SKM-1 (cell line): ENCODE data around the gene MAPKAP1.

Source experiments
- DNase-seq: peaks from one replicate; lab custom pipeline; 2025; ENCODE audit not compliant: unreplicated experiment; lab: John Stamatoyannopoulos, UW

MAPKAP1 gene

GRCh38 chr9:125492719-125493118, 214.3 kb downstream of the MAPKAP1 start:
- no peak for DNase-seq

GRCh38 chr9:125487842-125488241, 219.2 kb downstream of the MAPKAP1 start:
- DNase-seq: no peak

- DNase-seq: no peak
Observed at GRCh38 chr9:125486576-125486975, 220.4 kb downstream of the MAPKAP1 start.

GRCh38 chr9:125486152-125486508, 220.9 kb downstream of the MAPKAP1 start:
- no peak for DNase-seq

GRCh38 chr9:125485471-125486151, 221.4 kb downstream of the MAPKAP1 start:
- DNase-seq: no peak

- DNase-seq: no peak
Observed at GRCh38 chr9:125484350-125485282, 222.4 kb downstream of the MAPKAP1 start.

- DNase-seq: no peak
Observed at GRCh38 chr9:125483697-125484096, 223.3 kb downstream of the MAPKAP1 start.

GRCh38 chr9:125479846-125480615, 227.0 kb downstream of the MAPKAP1 start:
- no peak for DNase-seq

- no peak for DNase-seq
Observed at GRCh38 chr9:125477089-125477544, 229.9 kb downstream of the MAPKAP1 start.

- no peak for DNase-seq
Observed at GRCh38 chr9:125476645-125477044, 230.4 kb downstream of the MAPKAP1 start.

GRCh38 chr9:125475385-125475784, 231.6 kb downstream of the MAPKAP1 start:
- DNase-seq: no peak

GRCh38 chr9:125472926-125473701, 233.9 kb downstream of the MAPKAP1 start:
- DNase-seq: no peak

- no peak for DNase-seq
Observed at GRCh38 chr9:125472562-125472925, 234.5 kb downstream of the MAPKAP1 start.

GRCh38 chr9:125470767-125471580, 236.0 kb downstream of the MAPKAP1 start:
- DNase-seq: no peak

GRCh38 chr9:125470189-125470588, 236.8 kb downstream of the MAPKAP1 start:
- DNase-seq: no peak

- DNase-seq: no peak
Observed at GRCh38 chr9:125468646-125469045, 238.4 kb downstream of the MAPKAP1 start.

GRCh38 chr9:125467116-125467740, 239.8 kb downstream of the MAPKAP1 start:
- DNase-seq: no peak

- DNase-seq: no peak
Observed at GRCh38 chr9:125466411-125466810, 240.6 kb downstream of the MAPKAP1 start.

GRCh38 chr9:125464591-125465385, 242.2 kb downstream of the MAPKAP1 start:
- DNase-seq: no peak
